ENCODE data around the gene MCFD2.

DNA sequence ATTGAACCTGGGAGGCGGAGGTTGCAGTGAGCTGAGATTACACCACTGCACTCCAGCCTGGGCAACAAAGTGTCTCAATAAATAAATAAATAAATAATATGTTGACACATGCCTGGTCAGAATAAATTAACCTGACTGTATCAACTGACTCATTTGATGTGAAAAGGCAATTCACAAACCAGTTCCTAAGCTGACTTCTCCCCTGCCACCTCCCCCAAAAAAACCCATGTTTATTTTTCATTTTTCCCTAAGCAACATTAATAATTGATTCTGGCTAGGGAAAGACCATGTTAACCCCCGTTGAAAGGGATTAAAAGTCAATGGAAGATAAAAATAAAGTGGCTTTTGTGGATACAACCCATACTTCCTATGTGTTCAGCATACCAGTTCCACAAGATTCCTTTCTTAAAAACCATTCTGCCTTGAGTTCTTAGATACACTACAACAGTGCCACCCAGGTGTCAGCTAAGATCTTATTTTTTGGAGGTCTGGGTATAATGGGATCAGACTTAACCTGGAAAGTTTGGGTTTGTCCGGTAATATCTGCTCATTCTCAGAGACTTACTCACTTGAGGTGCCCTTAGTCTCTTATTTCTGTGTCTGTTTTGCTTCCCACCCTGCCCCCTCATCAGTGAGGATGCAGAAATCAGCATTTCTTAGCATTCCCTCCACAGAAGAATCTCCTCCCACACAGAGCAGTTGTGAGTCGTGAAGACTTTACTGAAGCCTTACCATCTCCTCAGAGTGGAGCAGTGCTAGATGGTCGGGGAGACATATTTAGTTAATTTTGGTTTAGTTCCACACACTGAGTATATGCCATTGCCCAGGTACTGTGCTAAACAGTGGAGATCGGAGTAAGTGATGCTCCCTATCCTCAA, 10.1 kb upstream of the MCFD2 start:
- TF ChIP-seq POLR2A (IDR thresholded peaks at IDR 0.05) (no peak), CTCF (IDR thresholded peaks at IDR 0.05) (no peak)

Measured in testis (tissue), 2 donors.